Activated naive CD4-positive, alpha-beta T cell treated with anti-CD3 and anti-CD28 coated beads, Interleukin-2, amount 50 U/mL, for 16 hours (primary cell): ENCODE measurements around the gene ZNF837.
"Not testable (repeated sequence)": the region's sequence is repeated elsewhere in the genome, so short reads cannot be mapped to it uniquely, and the experiment has no call there.

Experiments used
- DNase-seq: peaks from one replicate; pipeline ENCODE4 v3.0.0-alpha.2; 2020

ZNF837 gene

DNA sequence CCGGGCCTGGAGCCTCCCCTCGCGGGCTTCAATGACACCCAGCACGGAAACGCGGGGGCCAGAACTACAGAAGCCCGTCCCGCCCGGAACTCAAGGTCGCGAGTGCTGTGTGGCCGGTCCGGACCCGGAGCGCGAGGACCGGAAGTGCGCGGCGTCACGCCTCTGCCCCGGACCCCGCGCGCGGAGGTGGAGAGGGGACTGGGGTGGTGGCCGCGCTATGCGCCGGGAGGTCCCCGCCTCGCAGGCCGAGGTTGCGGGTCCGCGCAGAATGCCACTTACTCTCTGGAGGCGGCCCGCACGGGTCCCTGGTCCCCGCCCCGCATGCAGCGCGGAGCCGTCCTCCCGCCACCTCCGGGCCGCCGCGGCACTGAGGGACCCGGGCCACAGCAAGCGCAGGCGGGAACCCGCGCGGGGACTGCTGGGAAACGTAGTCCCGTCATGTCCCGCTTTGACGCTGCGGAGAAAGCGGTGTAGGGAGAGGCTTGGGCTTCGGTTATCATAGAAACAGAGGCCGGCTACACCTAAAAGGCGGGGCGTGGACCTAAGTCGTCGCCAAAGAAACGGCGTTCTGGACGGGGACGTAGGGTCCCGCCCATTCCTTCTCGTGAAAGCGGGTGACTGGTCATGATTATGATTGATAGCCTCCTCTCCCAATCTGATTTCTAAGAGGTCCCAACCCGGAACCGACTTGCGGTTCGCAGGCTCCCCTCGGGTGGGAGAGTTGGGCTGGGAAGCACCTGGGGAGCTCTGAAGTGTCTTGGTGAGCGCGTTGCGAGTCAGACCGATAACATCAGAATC, at the start of gene ZNF837:
Gene ZNF837, minus strand, starts transcription at position 369 of the 798 bp plus-strand sequence. CDS start 11,698 bp downstream, outside the sequence.
- DNase-seq = peak; percentile 98

DNA sequence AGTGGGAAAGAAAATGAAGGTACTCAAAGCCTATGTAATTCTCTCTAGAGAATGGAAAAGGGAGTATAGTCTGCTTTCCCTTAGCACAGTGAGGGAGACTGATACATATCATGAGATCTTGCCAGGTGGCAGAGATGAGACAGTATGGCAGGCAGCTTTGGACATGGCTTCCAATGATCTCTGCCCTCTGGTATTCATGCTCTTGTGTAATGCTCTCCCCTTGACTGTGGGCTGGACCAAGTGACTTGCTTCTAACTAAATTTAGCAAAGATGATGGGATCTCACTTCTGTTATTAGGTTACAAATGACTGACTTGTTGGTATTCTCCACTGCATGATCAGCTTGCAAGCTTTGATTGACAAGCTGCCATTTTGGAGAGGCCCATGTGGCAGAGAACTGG, 48.9 kb upstream of the ZNF837 start:
- no peak for DNase-seq

DNA sequence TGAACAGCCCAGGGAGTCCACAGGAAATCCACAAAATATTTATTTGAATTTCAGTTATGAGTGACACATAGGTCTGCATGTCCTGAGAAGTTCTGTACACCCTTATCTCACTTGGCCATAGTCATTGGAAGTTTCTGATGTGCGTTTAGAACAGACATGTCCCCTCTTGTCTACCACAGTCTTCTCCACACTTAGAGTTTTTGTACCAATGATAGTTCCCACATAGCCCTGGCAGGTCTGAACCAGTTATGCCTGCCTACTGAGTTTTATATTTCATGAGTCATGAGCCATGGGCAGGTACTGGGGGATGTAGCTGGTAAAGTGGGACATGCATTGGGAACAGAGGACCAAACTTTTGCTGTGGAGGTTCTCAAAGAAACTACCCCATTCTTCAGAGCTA, 47.8 kb upstream of the ZNF837 start:
- no peak for DNase-seq

DNA sequence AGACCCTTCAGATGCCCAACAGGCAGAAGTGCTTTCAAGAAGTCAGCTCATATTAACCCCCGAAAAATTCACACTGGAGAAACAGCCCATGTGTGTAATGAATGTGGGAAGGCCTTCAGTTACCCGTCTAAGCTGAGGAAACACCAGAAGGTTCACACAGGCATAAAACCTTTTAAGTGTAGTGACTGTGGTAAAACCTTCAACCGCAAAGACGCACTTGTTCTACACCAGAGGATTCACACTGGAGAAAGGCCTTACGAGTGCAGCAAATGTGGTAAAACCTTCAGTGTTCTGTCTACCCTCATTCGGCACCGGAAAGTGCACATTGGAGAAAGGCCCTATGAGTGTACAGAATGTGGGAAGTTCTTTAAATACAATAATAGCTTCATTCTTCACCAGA, 36.2 kb upstream of the ZNF837 start:
- no peak for DNase-seq

DNA sequence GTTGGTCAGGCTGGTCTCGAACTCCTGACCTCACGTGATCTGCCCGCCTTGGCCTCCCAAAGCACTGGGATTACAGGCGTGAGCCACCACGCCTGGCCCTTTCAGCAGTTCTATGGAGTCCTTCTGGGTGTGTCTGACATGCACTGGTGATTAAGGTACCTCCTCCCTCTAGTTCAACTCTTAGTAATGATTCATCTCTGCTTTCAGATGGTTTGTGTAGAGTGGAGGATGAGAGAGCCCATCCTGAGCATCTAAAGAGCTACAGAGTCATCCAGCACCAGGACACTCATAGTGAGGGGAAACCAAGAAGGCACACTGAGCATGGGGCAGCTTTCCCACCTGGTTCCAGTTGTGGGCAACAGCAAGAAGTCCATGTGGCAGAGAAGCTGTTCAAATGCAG, 35.8 kb upstream of the ZNF837 start:
- no peak for DNase-seq

DNA sequence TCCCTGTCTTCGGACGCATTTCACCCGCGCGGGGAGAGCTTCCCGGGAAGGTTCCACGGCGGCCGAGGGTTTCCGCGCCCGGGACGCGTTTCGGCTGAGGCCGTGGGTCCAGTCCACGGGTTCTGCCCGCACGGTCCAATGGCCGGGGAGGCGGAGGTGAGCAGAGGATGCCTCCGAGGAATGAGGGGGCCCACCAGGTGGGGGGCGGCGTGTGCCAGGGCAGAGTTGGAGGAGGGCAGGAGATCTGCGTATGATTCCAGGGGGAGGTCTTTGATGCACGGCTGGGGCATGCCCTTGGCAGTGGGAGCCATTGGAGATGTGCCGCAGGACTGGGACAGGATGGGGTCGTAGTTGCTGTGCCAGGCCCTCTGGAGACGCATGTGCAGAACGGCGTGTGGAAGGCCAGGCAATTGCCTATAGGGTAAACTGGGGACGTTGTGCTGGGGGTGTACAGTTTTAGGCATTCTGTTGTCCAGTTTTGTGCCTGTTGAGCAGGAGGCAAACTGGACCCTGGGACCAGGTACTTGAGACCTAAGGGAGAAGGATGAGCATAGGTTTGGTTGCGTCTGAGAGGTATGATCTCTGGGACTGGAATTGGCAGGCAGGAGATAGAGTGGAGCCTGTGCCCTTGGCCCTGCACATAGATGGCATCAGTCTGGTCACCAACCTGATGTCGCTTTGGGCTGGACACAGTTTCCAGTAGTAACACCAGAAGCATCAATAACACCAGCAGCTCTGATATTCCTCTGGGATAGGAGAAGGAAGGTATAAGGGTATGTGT, 28.4 kb upstream of the ZNF837 start:
- no peak for DNase-seq

DNA sequence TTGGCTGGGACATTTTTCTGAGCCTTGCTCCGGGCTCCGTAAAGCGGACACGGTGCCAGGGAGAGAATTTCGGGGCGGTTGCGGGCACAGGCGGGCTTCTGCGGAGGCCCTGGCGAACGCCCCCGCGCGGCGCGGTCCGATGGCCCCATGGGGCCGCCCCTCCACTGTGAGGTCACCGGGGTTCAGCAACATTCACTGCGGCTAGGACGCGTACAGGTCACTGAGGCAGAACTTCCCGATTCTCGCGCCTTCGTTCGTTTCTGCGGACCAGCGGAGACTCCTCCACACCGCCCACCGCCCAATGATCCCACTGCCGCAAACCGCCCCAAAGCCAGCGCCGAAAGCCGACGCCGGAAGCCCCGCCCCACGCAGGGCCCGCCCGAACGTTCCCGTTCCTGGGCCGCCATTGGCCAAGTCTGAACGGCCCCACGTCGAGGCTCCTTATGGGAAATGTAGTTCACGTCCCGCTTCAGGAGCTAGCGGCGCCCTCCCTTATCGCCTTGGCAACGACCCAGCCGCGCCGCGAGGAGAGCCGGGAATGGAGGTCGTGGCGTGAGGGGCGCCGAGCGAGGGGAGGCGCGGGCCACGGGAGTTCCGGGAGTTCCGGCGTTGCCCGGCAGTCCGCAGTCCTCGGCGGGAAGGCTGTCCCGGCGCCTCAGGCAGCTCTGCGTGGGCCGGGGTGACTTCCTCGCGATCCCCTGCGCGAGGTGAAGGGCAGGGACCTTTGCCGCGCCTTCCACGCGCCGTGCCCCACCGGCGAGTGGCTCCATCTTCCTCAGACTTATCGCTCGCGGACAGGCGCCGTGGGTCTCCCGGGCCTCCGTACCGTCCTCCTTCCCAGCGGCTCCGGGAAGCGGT, 27.6 kb upstream of the ZNF837 start, which contains the start of gene ZNF584:
Gene ZNF584, plus strand, starts transcription at position 498 of the 858 bp plus-strand sequence. CDS start 499 bp downstream, outside the sequence.
- peak; percentile 96 for DNase-seq

DNA sequence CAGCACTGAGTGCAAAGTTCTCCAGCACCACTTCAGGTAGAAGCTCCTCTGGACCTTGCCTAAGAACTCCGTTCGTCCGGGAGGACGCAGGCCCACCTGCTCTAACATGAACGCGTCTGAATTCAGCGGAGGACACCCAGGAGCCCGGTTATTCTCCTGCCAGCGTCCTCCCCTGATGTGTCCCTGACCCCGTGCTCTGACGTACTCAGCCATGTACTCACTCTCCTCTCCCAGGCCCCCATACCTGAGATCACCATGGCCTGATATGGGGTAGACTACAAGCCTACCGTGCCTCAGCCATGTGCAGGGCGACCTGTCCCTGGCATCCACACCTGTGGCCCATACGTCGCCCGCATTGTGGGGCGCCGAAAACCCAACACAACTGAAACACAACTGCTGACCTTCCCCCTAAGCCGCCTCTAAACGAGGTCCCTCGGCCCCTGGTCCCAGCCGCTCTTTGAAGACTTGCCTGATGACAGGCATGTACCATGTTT, 26.9 kb upstream of the ZNF837 start:
- no peak for DNase-seq

DNA sequence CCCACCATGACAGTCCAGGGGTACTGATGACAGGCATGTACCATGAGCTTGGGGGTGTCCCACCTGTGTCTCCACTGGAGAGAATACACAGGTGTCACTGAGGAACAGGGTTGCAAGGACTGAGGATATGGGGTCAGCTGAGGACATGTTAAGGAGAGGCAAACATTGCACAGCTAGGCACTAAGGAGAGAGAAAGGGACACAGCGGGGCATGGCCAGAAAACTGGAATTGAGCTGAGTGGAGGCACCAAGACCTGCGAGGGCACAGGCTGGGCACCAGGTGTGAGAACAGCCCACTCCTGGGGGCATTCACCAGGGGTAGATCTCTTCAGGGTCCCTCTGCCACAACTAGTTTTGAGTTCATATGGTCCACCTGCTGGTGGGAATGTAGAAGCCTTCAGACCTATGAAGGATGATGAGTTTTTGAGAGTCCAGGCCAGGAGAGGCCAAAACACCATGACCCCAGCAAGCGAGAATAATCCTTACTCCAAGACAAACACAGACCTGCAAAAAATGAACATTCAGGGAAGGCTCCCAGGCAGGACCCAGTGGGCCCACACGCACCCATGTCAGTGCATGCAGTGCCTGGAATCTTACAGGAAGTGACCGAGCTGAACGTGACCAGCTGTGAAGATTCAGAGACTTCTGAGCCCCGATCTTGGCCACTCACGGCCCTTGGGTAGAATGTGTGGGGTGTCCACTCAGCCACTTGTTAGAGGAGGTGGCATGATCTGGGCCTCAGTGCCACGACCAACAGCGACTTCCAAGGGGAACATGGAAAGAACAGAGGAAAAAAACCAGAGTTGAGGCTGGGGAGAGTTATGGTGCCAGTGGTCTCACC, 26.2 kb upstream of the ZNF837 start:
- DNase-seq = no peak

DNA sequence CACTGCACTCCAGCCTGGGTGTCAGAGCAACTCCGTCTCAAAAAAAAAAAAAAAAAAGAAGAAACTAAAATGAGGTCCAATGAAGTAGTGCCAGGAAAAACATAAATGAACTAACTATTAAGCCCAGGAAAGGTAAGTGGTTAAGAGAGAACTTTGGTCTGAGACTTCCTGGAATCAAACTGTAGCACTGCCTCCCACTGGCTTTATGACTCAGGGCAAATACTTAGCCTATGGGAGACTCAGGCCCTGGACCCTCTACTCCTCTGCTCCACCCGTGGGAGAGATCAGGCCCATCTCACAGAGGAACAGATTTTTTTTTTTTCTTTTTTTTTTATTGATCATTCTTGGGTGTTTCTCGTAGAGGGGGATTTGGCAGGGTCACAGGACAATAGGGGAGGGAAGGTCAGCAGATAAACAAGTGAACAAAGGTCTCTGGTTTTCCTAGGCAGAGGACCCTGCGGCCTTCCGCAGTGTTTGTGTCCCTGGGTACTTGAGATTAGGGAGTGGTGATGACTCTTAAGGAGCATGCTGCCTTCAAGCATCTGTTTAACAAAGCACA, 23.2 kb upstream of the ZNF837 start:
- not testable (repeated sequence) for DNase-seq

DNA sequence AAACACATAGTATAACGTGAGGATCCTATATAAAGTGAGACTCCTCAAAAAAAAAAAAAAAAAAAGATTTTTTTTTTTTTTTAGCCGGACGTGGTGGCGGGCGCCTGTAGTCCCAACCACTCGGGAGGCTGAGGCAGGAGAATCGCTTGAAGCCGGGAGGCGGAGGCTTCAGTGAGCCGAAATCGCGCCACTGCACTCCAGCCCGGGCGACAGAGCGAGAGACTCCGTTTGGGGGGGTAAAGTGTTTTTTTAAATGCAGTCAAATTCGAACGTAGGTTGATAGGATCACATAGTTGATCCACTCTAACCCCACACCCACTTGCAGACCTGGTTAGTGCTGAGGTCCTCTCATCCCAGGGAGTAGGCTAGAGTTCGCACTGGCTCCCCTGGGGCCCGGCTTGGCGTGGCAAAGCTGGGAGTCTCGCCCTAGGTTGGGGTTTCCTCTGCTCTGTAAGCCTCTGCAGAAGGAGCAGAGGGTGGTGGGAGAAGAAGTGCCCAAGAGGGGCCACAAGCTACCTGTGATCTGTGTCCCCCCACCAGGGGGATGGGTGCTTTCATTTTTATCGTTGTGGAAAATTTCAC, 21.1 kb upstream of the ZNF837 start:
- DNase-seq = no peak

DNA sequence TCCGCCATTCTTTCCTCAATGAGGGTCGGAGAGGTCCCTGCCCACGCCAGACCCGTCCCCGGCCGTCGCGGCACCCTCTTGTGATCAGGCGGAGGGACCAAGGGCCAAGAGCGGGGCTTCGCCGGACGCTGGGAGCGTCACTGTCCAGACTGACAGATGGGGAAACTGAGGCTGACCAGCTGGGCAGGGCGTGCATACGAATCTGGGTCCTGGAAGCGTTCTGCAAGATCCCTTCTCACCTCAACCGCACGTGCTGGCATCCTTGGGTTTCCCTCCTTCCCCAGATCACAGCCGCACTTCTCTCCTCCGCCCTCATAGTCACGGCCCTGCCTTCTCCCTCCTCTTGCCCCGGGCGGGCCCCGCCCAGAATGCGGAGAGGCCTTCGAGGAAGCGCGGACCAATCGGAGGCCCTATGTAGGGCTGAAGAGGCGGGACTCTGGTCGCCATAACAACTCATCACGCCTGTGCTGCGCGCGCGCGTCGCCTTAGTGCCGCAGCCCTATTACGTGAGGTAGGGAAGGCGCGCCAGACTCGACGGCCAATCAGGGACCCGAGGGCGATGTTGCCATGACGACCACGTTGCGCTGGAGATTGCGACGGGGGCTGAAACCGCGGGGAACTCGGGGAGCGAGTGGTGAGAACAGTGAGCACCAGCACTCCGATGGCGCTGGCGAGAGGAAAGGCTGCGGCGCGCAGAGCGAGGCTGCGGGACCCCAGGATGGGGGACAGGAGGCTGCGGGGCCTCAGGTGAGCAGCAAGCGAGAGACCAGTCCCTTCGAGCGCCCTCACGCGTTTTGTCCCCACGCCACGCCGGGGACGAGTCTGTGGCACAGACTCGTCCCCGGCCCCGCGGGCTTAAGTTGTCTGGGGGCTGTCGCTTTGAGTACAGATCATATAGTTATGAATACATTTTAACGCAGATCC, 20.3 kb upstream of the ZNF837 start:
- peak; percentile 98 for DNase-seq

DNA sequence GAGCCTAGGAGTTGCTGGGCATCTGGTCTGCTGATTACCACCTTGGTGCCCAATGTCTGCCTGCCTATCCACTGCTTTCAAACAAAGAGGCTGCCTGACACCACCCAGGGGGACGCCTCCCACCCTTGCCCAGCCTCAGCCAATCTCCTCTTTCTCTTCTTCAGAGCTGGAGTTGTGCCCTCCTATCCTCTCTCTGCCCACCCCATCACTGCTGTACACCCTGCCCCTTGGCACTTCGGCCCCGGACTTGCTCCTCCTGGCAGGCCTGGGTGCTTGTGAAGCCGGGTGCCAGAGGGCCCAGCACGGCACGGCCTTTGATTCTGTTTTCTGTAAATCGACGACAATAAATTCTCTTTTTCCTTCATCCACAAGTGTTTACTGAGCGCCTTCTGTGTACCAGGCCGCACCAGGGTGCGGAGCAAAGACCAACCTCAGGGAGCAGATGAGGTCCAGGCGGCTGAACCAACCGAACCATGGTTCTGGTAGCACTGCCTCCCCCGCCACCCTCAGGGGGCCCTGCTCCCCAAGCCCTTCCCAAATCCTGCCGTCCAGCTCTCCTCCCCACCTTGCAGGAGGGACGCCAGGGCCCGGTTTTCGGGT, 19.6 kb upstream of the ZNF837 start:
- DNase-seq = no peak

DNA sequence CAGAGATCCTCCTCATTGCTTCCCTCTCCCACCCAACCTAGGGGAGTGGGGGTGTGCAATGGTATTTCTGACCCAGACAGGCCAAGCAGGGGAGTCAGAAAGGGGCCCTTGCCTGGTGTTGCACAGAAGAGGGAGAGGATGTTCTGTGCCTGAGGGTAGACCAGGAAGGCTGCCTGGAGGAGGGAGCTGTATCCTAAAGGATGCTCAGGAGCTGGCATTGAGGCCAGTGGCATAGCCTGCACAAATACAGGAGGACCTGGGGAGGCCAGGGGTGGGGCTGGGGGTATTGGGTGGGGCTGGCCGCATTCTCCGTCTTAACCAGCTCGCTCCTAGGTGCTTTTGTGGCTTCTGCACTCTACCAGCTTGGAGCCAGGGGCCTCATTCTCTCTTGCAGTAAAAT, 19.1 kb upstream of the ZNF837 start:
- no peak for DNase-seq

DNA sequence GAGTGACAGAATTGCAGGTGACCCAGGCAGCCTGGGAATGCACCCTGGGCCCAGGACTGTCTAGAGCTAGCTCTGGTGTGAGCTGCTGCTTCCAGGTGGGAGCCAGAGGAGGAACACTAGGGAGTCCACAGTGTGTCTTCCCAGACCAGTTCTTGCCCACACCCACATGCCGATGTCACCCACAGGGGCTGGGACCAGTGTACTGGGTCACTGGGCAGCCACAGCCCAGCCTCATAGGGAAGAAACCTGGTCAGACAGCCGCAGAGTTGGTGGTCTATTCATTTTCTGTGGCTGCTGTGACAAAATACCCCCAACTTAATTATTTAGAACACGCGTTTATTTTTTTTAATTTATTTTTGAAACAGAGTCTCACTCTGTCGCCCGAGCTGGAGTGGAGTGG, 17.7 kb upstream of the ZNF837 start:
- no peak for DNase-seq

DNA sequence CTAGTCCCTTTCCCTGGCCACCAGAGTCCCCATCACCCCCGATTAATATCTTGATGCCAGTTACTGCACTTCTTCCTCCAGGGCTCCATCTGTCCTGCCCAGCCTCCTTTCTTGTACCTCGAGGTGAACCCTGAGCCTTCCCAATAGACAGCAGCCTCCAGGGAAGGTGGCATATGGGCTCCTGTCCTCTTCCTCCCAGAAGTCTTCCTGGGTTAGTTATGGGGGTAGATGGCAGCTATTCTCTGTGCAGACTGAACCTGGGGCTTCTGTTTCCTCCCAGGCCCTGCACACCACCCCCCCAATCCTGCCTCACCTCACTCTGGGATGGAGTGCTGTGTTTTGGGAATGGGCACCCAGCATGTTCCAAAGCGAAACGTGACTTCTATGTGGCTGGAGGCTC, 17.3 kb upstream of the ZNF837 start:
- no peak for DNase-seq

DNA sequence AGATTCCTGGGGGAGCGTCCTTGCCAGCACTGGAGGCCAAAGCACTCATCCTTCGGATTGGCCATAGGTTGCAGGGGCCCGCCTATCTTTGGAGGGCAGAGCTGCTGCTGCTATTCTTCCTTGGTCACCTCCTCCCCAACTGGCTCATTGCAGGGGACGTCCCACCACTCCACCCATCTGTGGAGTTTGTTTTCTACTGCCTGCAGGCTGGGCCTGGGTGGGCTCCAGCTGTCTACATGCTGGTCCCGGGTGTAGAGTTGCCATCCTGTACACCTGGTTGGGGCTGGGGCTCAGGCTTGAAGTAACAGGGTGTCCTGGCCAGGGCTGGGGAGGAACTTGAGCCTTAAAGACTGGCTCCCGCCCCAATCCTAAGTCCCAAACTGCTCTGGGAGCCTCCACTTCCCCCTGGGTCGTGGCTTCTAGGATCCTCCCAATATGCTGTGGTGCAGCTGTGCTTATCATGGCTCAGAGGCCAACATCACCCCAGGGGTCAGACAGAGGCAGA, 16.8 kb upstream of the ZNF837 start:
- DNase-seq = no peak

DNA sequence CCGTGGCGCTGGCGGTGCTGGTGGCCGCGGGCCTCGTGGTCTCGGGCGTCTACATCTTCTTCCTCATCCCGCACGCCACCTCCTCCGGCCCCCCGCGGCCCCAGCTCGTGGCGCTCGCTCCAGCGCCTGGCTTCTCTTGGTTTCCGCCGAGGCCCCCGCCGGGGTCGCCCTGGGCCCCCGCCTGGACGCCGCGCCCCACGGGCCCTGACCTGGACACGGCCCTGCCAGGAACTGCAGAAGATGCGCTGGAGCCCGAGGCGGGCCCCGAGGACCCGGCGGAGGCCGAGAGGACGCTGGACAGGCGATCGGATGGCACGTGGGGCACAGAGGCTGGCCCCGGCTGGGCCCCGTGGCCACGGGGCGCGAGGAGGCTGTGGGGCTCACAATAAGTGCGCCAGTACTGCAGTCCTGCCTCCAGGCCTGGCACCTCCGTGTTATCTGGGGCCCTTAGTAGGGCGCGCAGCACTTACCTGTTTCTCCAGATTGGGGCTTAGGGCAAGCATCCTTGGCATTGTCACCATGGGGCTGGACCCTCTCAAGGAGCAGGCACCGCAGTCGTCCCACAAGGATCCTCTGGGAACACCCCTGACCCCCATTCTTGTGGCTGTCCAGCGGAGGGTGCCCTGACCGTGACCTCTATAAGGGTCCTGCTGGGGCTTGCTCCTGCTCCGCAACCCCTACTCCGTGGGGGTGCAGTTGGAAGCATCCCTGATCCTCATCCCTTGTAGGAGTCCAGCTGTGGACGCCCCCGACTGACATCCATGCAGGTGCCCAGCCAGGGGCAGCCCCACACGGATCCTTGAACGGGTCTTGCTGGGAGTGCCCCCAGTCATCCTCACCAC, 16.1 kb upstream of the ZNF837 start:
- no peak for DNase-seq
